Measurements from ENCODE around the gene SERPIND1. TPM values are rescaled to one million over a fixed set of nuclear protein-coding genes. Genes with fewer than 3 reads are reported as not detected.

SERPIND1 gene
- total RNA-seq, 4 donors from 2014 or later = 0.46 to 0.83 (median 0.50) TPM; not detected in 1

GRCh38 chr22:20748082-20748481 is 25.8 kb upstream of the SERPIND1 start:
- no peak for DNase-seq (ENCODE audit: extremely low spot score)
- 100% methylated on average over 5 of the region's 7 CpGs for whole genome bisulfite sequencing
- Histone ChIP-seq H3K4me3 (no peak overlapping the region), H3K4me1 (peaks cover 8 to 42% (median 36%) of the 10 kb centered on the region in 4 donors), H3K36me3 (peaks cover 45 to 91% (median 76%) of the 10 kb centered on the region in 4 donors), H3K27me3 (no peaks in the 10 kb centered on the region), H3K27ac (replicated peaks in 1 of 4) (peak overlapping the region; percentile 50 to 76 (median 58)), H3K9me3 (no peaks in the 10 kb centered on the region)
- intact Hi-C loops (cut with DNase I) = no loop called here
- TF ChIP-seq, protein P1, sequence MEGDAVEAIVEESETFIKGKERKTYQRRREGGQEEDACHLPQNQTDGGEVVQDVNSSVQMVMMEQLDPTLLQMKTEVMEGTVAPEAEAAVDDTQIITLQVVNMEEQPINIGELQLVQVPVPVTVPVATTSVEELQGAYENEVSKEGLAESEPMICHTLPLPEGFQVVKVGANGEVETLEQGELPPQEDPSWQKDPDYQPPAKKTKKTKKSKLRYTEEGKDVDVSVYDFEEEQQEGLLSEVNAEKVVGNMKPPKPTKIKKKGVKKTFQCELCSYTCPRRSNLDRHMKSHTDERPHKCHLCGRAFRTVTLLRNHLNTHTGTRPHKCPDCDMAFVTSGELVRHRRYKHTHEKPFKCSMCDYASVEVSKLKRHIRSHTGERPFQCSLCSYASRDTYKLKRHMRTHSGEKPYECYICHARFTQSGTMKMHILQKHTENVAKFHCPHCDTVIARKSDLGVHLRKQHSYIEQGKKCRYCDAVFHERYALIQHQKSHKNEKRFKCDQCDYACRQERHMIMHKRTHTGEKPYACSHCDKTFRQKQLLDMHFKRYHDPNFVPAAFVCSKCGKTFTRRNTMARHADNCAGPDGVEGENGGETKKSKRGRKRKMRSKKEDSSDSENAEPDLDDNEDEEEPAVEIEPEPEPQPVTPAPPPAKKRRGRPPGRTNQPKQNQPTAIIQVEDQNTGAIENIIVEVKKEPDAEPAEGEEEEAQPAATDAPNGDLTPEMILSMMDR (IDR thresholded peaks at IDR 0.05) = no peak
- no peak for TF ChIP-seq POLR2AphosphoS5 (IDR thresholded peaks at IDR 0.05)
- no peak for TF ChIP-seq POLR2A (IDR thresholded peaks at IDR 0.05; ENCODE audit: low read depth)

DNA sequence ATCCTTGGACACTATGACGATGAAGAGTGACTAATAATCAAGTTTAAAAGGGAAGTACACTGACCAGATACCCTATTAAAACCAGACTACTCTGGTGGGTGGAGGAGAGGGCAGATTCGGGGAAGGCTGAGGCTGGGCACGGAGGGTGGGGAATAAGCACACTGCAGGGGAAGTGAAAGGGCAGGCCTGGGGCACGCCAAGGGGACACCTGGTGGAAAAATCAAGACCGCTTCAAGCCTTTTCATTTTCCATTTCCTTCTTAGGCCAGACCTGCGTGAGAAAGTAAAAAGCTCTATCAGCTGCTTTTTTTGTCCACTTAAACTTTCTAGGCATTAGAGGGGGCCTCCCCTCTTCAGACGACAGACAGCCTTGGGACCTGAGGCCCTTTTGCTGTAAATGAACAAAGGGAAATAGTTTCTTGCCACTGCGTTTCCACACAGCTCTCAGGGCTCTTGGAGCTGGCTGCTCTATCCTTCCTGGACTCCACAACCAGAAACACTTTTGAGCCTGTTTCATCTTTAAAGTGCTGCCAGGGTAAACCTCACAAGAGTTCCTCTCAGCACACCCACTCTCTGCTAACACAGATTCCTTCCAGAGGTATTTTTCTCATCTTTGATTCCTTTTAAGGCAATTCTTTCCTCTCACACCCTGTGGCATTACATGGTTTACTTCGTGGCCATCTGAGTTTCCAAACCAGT is 25.0 kb upstream of the SERPIND1 start:
- TF ChIP-seq EP300 (IDR thresholded peaks at IDR 0.05) (no peak), POLR2A (IDR thresholded peaks at IDR 0.05; ENCODE audit: low read depth) (no peak), POLR2AphosphoS5 (IDR thresholded peaks at IDR 0.05) (no peak)
- TF ChIP-seq, protein P1 (IDR thresholded peaks at IDR 0.05) = no peak
- intact Hi-C loops (cut with DNase I) = no loop called here
- no peaks in the 10 kb centered on the region for H3K27me3 ChIP-seq
- peaks cover 40 to 89% (median 72%) of the 10 kb centered on the region in 4 donors for H3K36me3 ChIP-seq
- no peak overlapping the region for H3K4me3 ChIP-seq
- H3K4me1 ChIP-seq = peaks cover 8 to 42% (median 36%) of the 10 kb centered on the region in 4 donors
- no peak for DNase-seq (ENCODE audit: extremely low spot score)
- H3K27ac ChIP-seq (replicated peaks in 1 of 4) = peak overlapping the region; percentile 50 to 76 (median 58)
- WGBS = 57% methylated on average over 9 of the region's 9 CpGs
- H3K9me3 ChIP-seq = no peaks in the 10 kb centered on the region

DNA sequence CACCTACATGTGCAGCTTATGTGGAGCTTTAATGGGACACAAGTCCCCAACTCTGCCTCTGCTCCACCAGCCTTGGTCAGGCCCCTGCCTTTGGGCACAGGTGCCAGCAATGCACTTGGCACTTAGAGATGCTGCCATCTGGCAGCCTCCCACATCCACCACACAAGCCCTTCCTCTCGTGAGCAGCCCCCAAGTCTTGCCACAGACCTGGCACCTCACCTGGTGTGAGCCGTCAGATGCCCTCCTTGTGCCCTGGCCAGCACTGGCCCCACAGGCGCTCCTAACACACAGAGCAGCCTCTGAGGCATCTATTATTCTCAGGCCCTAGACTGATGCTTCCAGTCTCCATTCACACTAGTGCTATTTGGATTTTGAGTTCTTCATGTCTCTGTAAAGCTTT is 24.5 kb upstream of the SERPIND1 start:
- H3K27me3 ChIP-seq = no peaks in the 10 kb centered on the region
- H3K4me3 ChIP-seq = no peak overlapping the region
- TF ChIP-seq EP300 (IDR thresholded peaks at IDR 0.05) = no peak
- TF ChIP-seq POLR2AphosphoS5 (IDR thresholded peaks at IDR 0.05) = no peak
- TF ChIP-seq POLR2A (IDR thresholded peaks at IDR 0.05; ENCODE audit: low read depth) = no peak
- TF ChIP-seq, protein P1 (IDR thresholded peaks at IDR 0.05) = no peak
- peak overlapping the region; percentile 50 to 76 (median 58) for H3K27ac ChIP-seq (replicated peaks in 1 of 4)
- 58% methylated on average over 3 of the region's 3 CpGs for WGBS
- no peaks in the 10 kb centered on the region for H3K9me3 ChIP-seq
- peaks cover 39 to 89% (median 68%) of the 10 kb centered on the region in 4 donors for H3K36me3 ChIP-seq
- intact Hi-C loops (cut with DNase I) = no loop called here
- peaks cover 8 to 42% (median 36%) of the 10 kb centered on the region in 4 donors for H3K4me1 ChIP-seq
- DNase-seq (ENCODE audit: extremely low spot score) = no peak

- H3K27ac ChIP-seq (replicated peaks in 1 of 4) = peak overlapping the region; percentile 11 to 76 (median 52)
- peaks cover 29 to 87% (median 64%) of the 10 kb centered on the region in 4 donors for H3K36me3 ChIP-seq
- intact Hi-C loops (cut with DNase I) = no loop called here
- no peak overlapping the region for H3K4me3 ChIP-seq
- WGBS = 68% methylated on average over 6 of the region's 9 CpGs
- TF ChIP-seq POLR2AphosphoS5 (IDR thresholded peaks at IDR 0.05) (peak in 1 of 2 donors; percentile 13), POLR2A (IDR thresholded peaks at IDR 0.05; ENCODE audit: low read depth) (no peak)
- H3K9me3 ChIP-seq = no peaks in the 10 kb centered on the region
- no peak for DNase-seq (ENCODE audit: extremely low spot score)
- H3K4me1 ChIP-seq = peaks cover 8 to 42% (median 36%) of the 10 kb centered on the region in 4 donors
- no peaks in the 10 kb centered on the region for H3K27me3 ChIP-seq
These were observed 23.3 kb upstream of the SERPIND1 start for GRCh38 chr22:20750461-20751184.

DNA sequence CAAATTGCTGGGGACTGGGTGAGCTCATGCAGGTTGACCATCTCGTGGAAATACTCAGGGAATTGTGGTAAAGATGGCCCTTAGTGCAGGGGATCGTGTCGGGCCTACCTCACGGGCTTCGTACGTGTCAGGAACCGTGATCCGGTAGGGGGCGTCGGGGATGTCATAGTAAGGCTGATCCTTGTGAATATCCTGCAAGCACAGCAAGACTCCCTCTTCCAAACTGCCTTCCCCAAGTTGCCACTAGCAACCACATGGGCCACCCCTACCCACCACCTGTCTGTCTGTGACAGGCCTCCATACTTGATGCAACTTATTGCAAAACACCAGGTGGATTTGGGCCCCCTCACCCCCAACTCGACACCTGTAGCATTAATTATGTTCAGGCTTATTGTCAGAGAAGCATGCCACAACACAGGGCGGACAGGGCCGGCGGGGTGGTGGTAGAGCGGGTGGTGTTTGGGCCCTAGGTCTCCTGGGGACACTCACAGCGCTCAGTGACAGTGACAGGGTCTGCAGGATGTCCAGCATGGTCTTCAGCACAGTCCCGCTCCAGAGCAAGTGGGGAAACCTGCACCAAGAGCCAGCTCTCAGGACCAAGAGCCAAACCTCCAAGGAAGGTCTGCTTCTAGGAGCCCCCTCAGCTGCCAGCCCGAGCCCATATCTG is 22.6 kb upstream of the SERPIND1 start:
- H3K27ac ChIP-seq (replicated peaks in 1 of 4) = peak overlapping the region in 3 of 4 donors; percentile 11 to 76 (median 63)

More for the DNA sequence above, 22.6 kb upstream of the SERPIND1 start:
- H3K9me3 ChIP-seq = no peaks in the 10 kb centered on the region
- intact Hi-C loops (cut with DNase I) = no loop called here
- H3K4me1 ChIP-seq = peaks cover 8 to 42% (median 36%) of the 10 kb centered on the region in 4 donors
- H3K27me3 ChIP-seq = no peaks in the 10 kb centered on the region
- 88% methylated on average over 13 of the region's 18 CpGs for WGBS
- TF ChIP-seq POLR2A (IDR thresholded peaks at IDR 0.05; ENCODE audit: low read depth) = no peak
- H3K4me3 ChIP-seq = no peak overlapping the region
- H3K36me3 ChIP-seq = peaks cover 29 to 91% (median 61%) of the 10 kb centered on the region in 4 donors
- DNase-seq (ENCODE audit: extremely low spot score) = no peak

Data from esophagus muscularis mucosa (tissue), 4 donors.